GM18499 (cell line): ENCODE data around the gene PRKAG2.

Source experiments
- ATAC-seq: cut with Tn5 transposase; IDR thresholded peaks from one replicate; pipeline ENCODE4 v1.9.1; 2021; ENCODE audit warnings: moderate number of reproducible peaks; ENCODE audit not compliant: insufficient read depth, unreplicated experiment

The PRKAG2 gene

GRCh38 chr7:151723321-151723720 lies 153.6 kb downstream of the PRKAG2 start:
- no peak for ATAC-seq

GRCh38 chr7:151722533-151722932 lies 154.4 kb downstream of the PRKAG2 start:
- ATAC-seq, result no peak

- ATAC-seq, result no peak
Observed at GRCh38 chr7:151721694-151722093, 155.2 kb downstream of the PRKAG2 start.

- no peak for ATAC-seq
Observed at GRCh38 chr7:151721236-151721635, 155.7 kb downstream of the PRKAG2 start.

DNA sequence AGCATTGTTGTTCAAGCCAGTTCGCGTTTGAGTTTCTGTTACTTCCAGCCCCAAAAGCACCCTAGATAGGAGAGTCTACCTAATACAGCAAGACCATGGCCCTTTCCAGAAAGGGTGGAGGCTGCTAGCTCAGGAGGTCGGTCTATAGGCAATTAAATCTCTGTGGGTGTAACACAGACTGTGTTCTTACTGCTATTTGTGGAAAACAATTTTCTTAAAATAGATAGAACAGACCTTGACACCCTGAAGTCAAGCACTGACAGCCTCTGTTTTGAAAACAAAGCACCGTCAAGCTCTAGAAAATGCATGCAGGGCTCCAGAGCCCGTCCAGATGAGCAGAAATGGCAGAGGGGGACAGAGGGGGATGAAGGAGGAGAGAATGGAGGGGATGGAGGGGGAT lies 156.6 kb downstream of the PRKAG2 start:
- no peak for ATAC-seq

GRCh38 chr7:151719897-151720242 lies 157.0 kb downstream of the PRKAG2 start:
- ATAC-seq, result no peak

DNA sequence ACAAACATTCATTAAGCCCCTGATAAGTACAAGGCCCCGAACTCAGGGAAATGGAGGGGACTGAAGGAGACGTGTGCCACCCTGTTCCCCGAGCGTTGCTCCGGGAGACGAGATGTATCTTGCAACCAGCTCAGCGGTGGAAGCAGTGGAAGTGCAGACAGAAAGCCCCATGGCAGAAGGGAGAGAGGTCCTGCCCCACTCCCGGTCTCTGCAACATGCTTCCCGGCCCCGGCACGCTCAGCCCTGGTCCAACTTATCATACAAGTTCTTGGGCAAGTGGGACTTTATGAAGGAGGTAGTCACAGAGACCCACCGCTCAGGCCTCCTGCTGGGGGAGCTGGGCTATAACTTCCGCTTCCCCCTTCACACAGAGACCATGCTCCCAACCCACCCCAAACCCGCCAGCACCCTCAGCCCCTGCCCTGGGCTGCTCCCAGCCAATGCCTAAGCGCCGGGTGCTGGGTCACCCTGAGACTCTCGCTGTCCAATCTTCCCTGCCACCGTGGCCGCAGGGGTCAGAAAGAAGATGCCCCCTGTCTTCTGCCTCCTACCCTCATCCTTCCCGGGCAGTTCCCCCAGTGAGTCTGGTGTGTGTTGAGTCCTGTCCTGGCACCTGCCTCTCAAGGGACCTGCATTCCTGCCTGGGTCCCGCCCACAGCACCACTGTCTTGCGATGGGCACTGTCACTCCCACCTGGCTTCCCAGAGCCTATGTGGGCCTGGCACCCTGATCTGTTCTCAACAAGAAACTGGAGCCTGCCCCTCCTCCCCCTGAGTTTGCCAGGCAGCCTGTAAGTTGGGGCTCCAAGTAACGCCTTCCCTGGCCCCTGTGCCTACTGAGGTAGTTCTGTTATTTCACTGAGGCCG lies 157.7 kb downstream of the PRKAG2 start:
- no peak for ATAC-seq

DNA sequence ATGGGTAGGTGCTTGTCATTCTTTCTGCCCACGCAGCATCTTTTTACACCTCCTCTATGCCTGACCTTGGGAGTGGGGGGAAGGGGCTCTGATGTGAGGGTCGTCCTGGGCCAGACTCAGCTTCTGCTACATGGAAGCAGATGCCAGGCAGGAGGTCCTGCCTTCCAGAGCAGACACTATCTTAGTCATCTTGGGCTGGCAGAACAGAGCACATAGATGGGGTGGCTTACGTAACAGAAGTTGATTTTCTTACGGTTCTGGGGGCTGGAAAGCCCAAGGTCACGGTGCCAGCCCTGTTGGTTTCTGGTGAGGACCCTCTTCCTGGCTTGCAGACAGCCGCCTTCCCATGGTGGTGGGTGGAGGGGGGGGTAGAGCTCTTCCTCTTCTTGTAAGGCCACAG lies 159.0 kb downstream of the PRKAG2 start:
- ATAC-seq, result no peak

- no peak for ATAC-seq
Observed at GRCh38 chr7:151717415-151717814, 159.5 kb downstream of the PRKAG2 start.

GRCh38 chr7:151716323-151716722 lies 160.6 kb downstream of the PRKAG2 start:
- no peak for ATAC-seq

DNA sequence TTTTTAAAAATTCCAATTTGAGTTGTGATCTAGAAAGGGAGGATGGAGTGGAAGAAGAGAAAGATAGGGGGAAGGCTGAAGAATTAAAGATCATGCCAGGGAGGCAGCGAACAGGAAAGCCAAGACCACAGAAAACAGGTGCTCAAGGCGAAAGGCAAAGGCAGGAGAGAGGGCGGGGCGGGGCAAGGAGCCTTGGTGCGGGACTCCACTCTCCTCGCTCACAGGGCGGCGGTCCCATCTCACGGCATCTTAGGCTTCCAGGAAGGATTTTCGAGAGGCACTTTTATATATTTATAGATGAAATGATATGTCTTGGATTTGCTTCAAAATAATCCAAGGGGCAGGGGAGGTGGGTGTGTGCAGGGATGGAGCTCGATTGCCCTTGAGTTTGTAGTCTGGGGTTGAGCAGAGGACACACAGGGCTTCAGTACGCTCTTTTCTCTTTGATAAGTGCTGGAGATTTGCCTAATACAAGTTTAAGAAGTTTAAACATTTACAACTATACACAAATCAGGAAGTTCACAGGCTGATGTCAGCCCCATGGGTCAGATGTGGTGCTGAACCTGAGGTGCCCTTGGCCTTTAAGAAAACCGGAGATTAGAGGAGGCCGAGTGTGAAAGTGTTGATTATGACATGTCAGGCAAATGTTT lies 161.1 kb downstream of the PRKAG2 start:
- no peak for ATAC-seq

DNA sequence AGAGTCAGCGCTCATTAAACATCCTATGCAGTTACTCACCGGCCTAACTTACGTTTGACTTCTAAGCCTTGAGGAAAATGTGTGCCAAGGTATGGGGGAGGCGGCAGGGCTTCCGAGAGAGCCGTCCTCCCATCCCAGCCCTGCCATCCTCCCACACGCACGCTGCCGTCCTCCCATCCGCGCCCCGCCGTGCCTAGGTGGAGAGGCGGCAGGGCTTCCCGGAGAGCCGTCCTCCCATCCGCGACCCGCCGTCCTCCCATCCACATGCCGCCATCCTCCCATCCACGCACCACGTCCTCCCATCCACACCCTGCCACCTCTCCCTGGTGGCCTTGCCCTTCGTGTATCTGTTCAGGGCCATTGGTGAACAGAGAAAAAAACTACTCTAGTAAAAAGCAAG lies 162.7 kb downstream of the PRKAG2 start:
- no peak for ATAC-seq

DNA sequence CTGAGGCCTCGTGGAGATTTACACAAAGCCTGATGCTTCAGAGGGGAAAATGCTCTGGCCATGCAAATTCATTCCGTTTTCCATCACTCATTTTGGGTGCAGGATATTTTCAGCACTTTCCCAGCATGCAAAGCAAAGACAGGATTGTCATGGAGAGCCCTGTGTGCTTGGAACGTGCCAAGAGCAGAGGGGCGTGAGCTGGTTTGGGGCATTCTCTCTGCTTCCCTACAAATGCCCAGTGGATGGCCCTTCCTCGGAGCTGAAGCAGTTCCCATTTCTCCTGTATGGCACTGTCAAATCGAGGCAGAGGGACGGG lies 164.1 kb downstream of the PRKAG2 start:
- ATAC-seq, result no peak

- no peak for ATAC-seq
Observed at GRCh38 chr7:151711906-151712809, 164.8 kb downstream of the PRKAG2 start.

DNA sequence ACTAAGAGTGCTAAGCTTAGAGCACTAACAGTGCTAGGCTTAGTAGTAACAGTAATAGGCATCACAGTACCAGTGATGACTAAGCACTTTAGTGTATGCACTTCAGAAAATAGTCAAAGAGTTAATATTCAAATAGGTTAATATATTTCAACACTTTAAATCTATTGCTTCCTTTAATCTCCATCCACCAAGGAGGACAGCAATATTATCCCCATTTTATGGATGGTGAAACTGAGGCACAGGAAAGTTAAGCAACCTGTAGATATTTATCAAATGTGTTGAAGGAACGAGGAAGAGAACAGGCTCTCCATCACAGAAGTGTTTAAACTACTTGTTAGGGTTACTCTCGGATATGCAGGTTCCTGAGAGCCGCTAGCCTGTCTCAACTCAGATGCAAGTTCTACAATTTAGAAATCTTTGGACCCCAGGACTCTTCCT lies 165.5 kb downstream of the PRKAG2 start:
- no peak for ATAC-seq

GRCh38 chr7:151710646-151711434 lies 166.1 kb downstream of the PRKAG2 start:
- ATAC-seq, result no peak

DNA sequence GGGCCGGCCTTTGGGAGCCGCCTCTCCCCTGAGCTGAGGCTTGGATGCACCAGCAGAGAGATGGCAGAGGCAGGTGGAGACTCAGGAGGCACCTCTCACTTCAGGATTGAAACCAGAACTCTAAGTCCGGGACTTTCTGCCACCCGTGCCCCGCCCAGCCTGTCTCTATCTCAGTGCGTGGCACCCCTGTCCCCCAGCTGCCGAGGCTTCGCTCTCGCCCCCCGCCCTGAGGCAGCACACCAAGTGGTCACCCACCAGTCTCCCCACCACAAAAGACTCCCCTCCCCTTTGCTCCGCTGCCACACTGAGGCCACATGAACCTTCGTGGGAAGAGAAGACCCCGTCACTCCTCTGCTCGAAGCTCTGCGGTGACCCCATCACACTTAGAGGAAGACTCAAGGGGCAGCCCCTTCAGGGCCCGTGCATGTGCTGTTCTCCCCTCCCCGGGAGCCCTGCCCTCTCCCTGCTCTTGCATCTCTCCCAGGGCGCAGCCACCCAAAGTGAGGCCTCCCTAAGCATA lies 166.7 kb downstream of the PRKAG2 start:
- ATAC-seq, result no peak

DNA sequence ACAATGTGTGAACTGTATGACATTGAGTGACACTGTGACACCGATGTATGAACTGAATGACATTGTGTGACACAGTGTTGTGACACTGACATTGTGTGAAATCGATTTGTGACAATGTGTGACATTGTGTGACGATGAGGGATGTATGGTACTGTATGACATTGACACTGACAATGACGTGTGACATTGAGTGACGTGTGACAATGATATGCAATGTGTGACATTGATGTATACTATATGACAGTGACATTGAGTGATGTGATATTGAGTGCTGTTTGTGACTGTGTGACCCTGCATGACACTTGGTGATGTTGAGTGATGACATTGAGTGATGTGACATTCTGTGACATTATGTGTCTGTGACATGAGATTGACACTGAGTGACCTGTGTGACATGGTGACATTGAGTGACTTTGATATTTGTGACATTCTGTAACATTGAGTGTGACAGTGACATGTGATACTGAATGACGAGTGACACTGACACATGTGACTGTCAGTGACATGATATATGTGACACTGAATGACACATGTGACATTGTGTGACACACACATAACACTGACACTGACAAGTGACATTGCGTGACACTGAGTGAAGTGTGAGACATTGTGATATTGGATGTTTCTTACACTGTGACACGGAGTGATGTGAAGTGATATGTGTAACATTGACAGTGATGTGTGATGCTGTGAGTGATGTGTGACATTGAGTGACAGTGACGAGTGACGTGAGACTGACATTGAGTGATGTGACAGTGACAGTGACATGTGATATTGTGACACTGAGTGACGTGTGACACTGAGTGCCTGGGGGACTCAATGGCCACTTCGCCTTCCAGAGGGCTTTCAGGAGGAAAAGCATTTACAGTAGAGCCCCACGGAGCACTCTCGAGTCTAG lies 167.5 kb downstream of the PRKAG2 start:
- no peak for ATAC-seq

DNA sequence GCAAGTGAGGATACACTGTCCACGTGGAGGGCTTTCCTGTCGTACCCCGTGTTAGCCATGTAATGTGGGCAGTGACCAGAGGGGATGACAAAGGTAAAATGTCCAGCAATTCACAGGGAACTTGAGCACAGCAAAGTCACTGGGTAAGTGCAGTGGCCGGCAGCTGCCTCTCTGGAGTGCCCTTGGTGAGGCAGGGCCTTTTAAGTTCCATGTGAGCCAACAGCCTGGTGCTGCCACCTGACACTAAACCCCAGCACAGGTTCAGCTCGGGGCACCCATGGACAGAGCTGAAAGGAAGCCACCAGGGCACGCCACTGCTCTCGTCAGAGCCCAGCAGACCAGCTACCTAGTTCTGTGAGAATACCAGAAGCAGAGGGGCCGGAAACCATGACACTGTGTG lies 168.3 kb downstream of the PRKAG2 start:
- ATAC-seq, result no peak
